GM23338 (cell line): ENCODE measurements around the gene DDX54. TPM values are rescaled to one million over a fixed set of nuclear protein-coding genes. Genes with fewer than 3 reads are reported as not detected.

Experiments
- ATAC-seq: fragments of 200-7000 bp; cut with Tn5 transposase; 3 replicates; pipeline ENCODE4 v1.9.1; 2020
- DNase-seq: peaks from one replicate; pipeline ENCODE4 v3.0.0-alpha.2; 2015; ENCODE audit warnings: low spot score
- H2AFZ ChIP-seq: fragments of 200-600 bp; sonication (generic); 2 replicates; pipeline ENCODE4 v1.8.0; 2016; ENCODE audit warnings: antibody characterized with exemption, mild to moderate bottlenecking, moderate library complexity
- H3F3A ChIP-seq: fragments of 200-600 bp; sonication (generic); replicated peaks from 2 replicates; pipeline ENCODE4 v1.8.0; 2017; ENCODE audit warnings: antibody characterized with exemption, mixed run types, low read depth
- H3K27ac ChIP-seq: fragments of 200-600 bp; sonication (generic); 2 replicates; pipeline ENCODE4 v1.6.1; 2016; ENCODE audit warnings: low read depth
- H3K27me3 ChIP-seq: fragments of 200-600 bp; sonication (generic); 2 replicates; pipeline ENCODE4 v1.8.0; 2016; ENCODE audit warnings: mild to moderate bottlenecking, mixed run types, moderate library complexity; ENCODE audit not compliant: insufficient read depth
- H3K36me3 ChIP-seq: fragments of 200-600 bp; sonication (generic); 2 replicates; pipeline ENCODE4 v1.8.0; 2016; ENCODE audit warnings: mild to moderate bottlenecking; ENCODE audit not compliant: insufficient read depth
- H3K4me1 ChIP-seq: fragments of 200-600 bp; sonication (generic); 2 replicates; pipeline ENCODE4 v1.8.0; 2016; ENCODE audit warnings: mild to moderate bottlenecking, moderate library complexity; ENCODE audit not compliant: insufficient read depth
- H3K4me2 ChIP-seq: fragments of 200-600 bp; sonication (generic); 2 replicates; pipeline ENCODE4 v1.7.1; 2017; ENCODE audit warnings: mixed run types
- H3K4me3 ChIP-seq: fragments of 200-600 bp; sonication (generic); 2 replicates; pipeline ENCODE4 v1.6.1; 2016; ENCODE audit warnings: mixed run types
- H3K79me2 ChIP-seq: fragments of 200-600 bp; sonication (generic); replicated peaks from 2 replicates; pipeline ENCODE4 v1.8.0; 2017; ENCODE audit warnings: mild to moderate bottlenecking; ENCODE audit not compliant: insufficient read depth
- H3K9me2 ChIP-seq: fragments of 200-600 bp; sonication (generic); 2 replicates; pipeline ENCODE4 v1.8.0; 2017; ENCODE audit not compliant: insufficient read depth
- H4K20me1 ChIP-seq: fragments of 200-600 bp; sonication (generic); replicated peaks from 2 replicates; pipeline ENCODE4 v1.8.0; 2017; ENCODE audit warnings: mild to moderate bottlenecking; ENCODE audit not compliant: insufficient read depth
- H3K27ac Mint-ChIP-seq: 2 replicates; pipeline ENCODE4 v1.8.0; 2020; ENCODE audit warnings: inconsistent platforms, mild to moderate bottlenecking, moderate library complexity, mixed read lengths
- H3K27me3 Mint-ChIP-seq: 3 replicates; pipeline ENCODE4 v1.8.0; 2022; ENCODE audit warnings: low read depth, mild to moderate bottlenecking, moderate library complexity, mixed read lengths, inconsistent platforms; ENCODE audit not compliant: insufficient read depth, poor library complexity
- H3K36me3 Mint-ChIP-seq: 3 replicates; pipeline ENCODE4 v1.8.0; 2021; ENCODE audit warnings: low read depth, mild to moderate bottlenecking, inconsistent platforms, moderate library complexity, mixed read lengths
- H3K4me1 Mint-ChIP-seq: 3 replicates; pipeline ENCODE4 v1.8.0; 2020; ENCODE audit warnings: mild to moderate bottlenecking, inconsistent platforms, mixed read lengths
- H3K4me3 Mint-ChIP-seq: 3 replicates; pipeline ENCODE4 v1.8.0; 2021; ENCODE audit warnings: moderate library complexity, mild to moderate bottlenecking, inconsistent platforms, mixed read lengths
- H3K9me3 Mint-ChIP-seq: 3 replicates; pipeline ENCODE4 v1.8.0; 2020; ENCODE audit warnings: moderate library complexity, mild to moderate bottlenecking, inconsistent platforms, mixed read lengths
- CREB1 ChIP-seq: fragments of 250-450 bp; sonication (Bioruptor Pico); IDR thresholded peaks from 2 replicates; pipeline ENCODE4 v1.5.0; 2020; ENCODE audit warnings: low read depth, mild to moderate bottlenecking, moderate library complexity
- ETS1 ChIP-seq: IDR thresholded peaks from 2 replicates; pipeline ENCODE4 v1.6.1; 2016; ENCODE audit warnings: antibody characterized with exemption
- JUNB ChIP-seq: IDR thresholded peaks from one replicate; pipeline ENCODE4 v1.6.1; 2016; ENCODE audit warnings: antibody characterized with exemption; ENCODE audit not compliant: unreplicated experiment
- STAT1 ChIP-seq: IDR thresholded peaks from one replicate; pipeline ENCODE4 v1.6.1; 2016; ENCODE audit warnings: antibody characterized with exemption; ENCODE audit not compliant: unreplicated experiment
- ZNF462 ChIP-seq: fragments of 250-450 bp; sonication (Bioruptor Pico); IDR thresholded peaks from 2 replicates; pipeline ENCODE4 v1.5.0; 2020; ENCODE audit warnings: mild to moderate bottlenecking, moderate library complexity
- polyA plus RNA-seq: library from polyadenylated mRNA; unstranded; fragments of >200 nt; fragmentation: Nextera tagmentation; extraction: Ambion mirVana; gene quantifications from 2 replicates; pipeline ENCODE4 v1.2.1, GENCODE V29; 2016
- total RNA-seq: library from RNA; depleted of rRNA; stranded (reverse); fragments of >200 nt; shearing (Covaris generic); gene quantifications from 2 replicates; pipeline ENCODE4 v1.2.3, GENCODE V29; 2014

Gene DDX54
- total and polyA plus RNA-seq, 2 experiments from 2014 or later, result 84.1 to 89.4 TPM

- no peaks in the 10 kb centered on the region for H3K9me2 ChIP-seq
- no peaks in the 10 kb centered on the region for H3F3A ChIP-seq
- H3K36me3 ChIP-seq, result peaks cover 9% of the 10 kb centered on the region; the same call in 1 of the 2 replicates
- no peak overlapping the region for H3K4me2 ChIP-seq
- DNase-seq (no peak), ATAC-seq (no peak)
- no peak for TF ChIP-seq CREB1 (CRISPR knock-in tag)
- no peak for TF ChIP-seq ETS1
- no peak for TF ChIP-seq JUNB
- TF ChIP-seq ZNF462 (CRISPR knock-in tag), result no peak
- TF ChIP-seq STAT1, result no peak
- H3K27me3 ChIP-seq, result no peaks in the 10 kb centered on the region
- H4K20me1 ChIP-seq, result no peaks in the 10 kb centered on the region
- H2AFZ ChIP-seq, result no peak overlapping the region
- H3K9me3 Mint-ChIP-seq, result no peaks in the 10 kb centered on the region; the same call in 2 of the 3 replicates
- no peak overlapping the region for H3K4me3 Mint-ChIP-seq
- no peaks in the 10 kb centered on the region for H3K79me2 ChIP-seq
- H3K27me3 Mint-ChIP-seq, result peaks cover 5% of the 10 kb centered on the region
- H3K27ac Mint-ChIP-seq, result no peak overlapping the region
- peaks cover 39% of the 10 kb centered on the region for H3K36me3 Mint-ChIP-seq
- H3K27ac ChIP-seq, result no peak overlapping the region
- peaks cover 11% of the 10 kb centered on the region; the same call in 1 of the 2 replicates for H3K4me1 ChIP-seq
- no peak overlapping the region for H3K4me3 ChIP-seq
- H3K4me1 Mint-ChIP-seq, result peaks cover 26% of the 10 kb centered on the region
Measured at GRCh38 chr12:113227686-113228391, 42.6 kb upstream of the DDX54 start.
